HEK293T (cell line): ENCODE results near the gene SRM.

Source experiments
- BHLHE40 ChIP-seq: fragments of 450-650 bp; IDR thresholded peaks from 2 replicates; pipeline ENCODE4 v1.6.1; 2016; ENCODE audit warnings: mild to moderate bottlenecking, moderate library complexity, borderline replicate concordance
- ELF4 ChIP-seq: fragments of 450-650 bp; IDR thresholded peaks from 2 replicates; pipeline ENCODE4 v1.6.1; 2017; ENCODE audit warnings: antibody characterized with exemption
- FOXM1 ChIP-seq: fragments of 450-650 bp; IDR thresholded peaks from 2 replicates; pipeline ENCODE4 v1.6.1; 2017; ENCODE audit warnings: mild to moderate bottlenecking, borderline replicate concordance
- SP1 ChIP-seq: fragments of 450-650 bp; IDR thresholded peaks from 2 replicates; pipeline ENCODE4 v1.6.1; 2017
- TARDBP ChIP-seq: fragments of 450-650 bp; IDR thresholded peaks from 2 replicates; pipeline ENCODE4 v1.6.1; 2016

DNA sequence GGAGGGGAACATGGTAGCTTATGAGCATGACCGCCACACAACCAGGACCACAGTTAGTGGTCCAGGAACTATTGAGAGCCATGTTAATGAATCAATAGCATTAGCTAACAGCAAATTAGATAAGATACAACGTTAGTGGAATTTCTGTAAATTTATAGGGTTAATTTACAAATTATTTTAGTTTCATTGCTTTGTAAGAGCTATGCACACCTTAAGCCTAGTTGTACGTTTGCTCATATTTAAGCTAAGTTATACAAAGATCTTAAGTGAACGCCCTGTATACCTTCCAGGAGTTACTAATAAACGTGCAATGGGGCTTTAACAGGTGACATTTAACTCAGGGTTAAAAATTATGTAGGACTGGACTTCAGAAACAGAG is 39.1 kb upstream of the SRM start:
- TF ChIP-seq BHLHE40 (no peak), TARDBP (no peak), ELF4 (no peak), FOXM1 (no peak), SP1 (no peak)
